Neutrophil (primary cell): Measurements from ENCODE around the gene RNU6-8.

Source experiments
- H3K27ac ChIP-seq: fragments of 200-600 bp; sonication (generic); 2 replicates; pipeline ENCODE4 v1.5.1; 2016; ENCODE audit warnings: mild to moderate bottlenecking, moderate library complexity
- H3K27me3 ChIP-seq: fragments of 200-600 bp; sonication (generic); 2 replicates; pipeline ENCODE4 v1.6.0; 2016; ENCODE audit warnings: mild to moderate bottlenecking
- H3K36me3 ChIP-seq: fragments of 200-600 bp; sonication (generic); 2 replicates; pipeline ENCODE4 v1.5.1; 2017
- H3K4me1 ChIP-seq, 2 experiments: fragments of 200-600 bp in 1 of 2; sonication (generic) in 1 of 2; 1 replicate in 1 of 2; 2 replicates in 1 of 2; pipeline versions ENCODE4 v1.5.1 to v1.6.1; 2013 to 2016; ENCODE audit warnings: low read depth in 1 of 2, low read length in 1 of 2, mild to moderate bottlenecking in 1 of 2, moderate library complexity in 1 of 2; ENCODE audit not compliant: control insufficient read depth in 1 of 2, insufficient read depth in 1 of 2
- H3K4me3 ChIP-seq, 2 experiments: fragments of 200-600 bp in 1 of 2; sonication (generic) in 1 of 2; 1 replicate in 1 of 2; 2 replicates in 1 of 2; pipeline ENCODE4 v1.5.1; 2013 to 2016; ENCODE audit warnings: low read depth in 1 of 2, low read length in 1 of 2, mild to moderate bottlenecking in 1 of 2, moderate library complexity in 1 of 2
- H3K9me3 ChIP-seq: fragments of 200-600 bp; sonication (generic); 2 replicates; pipeline ENCODE4 v1.5.1; 2016
- CTCF ChIP-seq: fragments of 200-600 bp; sonication (generic); IDR thresholded peaks from 2 replicates; pipeline ENCODE4 v1.5.1; 2016; ENCODE audit warnings: antibody characterized with exemption

RNU6-8 gene

GRCh38 chr14:32212833-32213232, 9.8 kb upstream of the RNU6-8 start:
- no peak for TF ChIP-seq CTCF
- H3K27ac ChIP-seq: no peak overlapping the region
- H3K4me3 ChIP-seq: no peak overlapping the region
- H3K4me1 ChIP-seq: no peaks in the 10 kb centered on the region
- H3K9me3 ChIP-seq: no peaks in the 10 kb centered on the region
- H3K27me3 ChIP-seq: peaks cover 10% of the 10 kb centered on the region
- no peaks in the 10 kb centered on the region for H3K36me3 ChIP-seq

- Histone ChIP-seq H3K4me1 (no peaks in the 10 kb centered on the region), H3K36me3 (no peaks in the 10 kb centered on the region), H3K9me3 (no peaks in the 10 kb centered on the region), H3K27me3 (peaks cover 28% of the 10 kb centered on the region), H3K4me3 (no peak overlapping the region), H3K27ac (no peak overlapping the region)
- no peak for TF ChIP-seq CTCF
These were observed 8.0 kb upstream of the RNU6-8 start for GRCh38 chr14:32211068-32211404.

GRCh38 chr14:32209471-32209870, 6.4 kb upstream of the RNU6-8 start:
- Histone ChIP-seq H3K9me3 (no peaks in the 10 kb centered on the region), H3K27me3 (peaks cover 44% of the 10 kb centered on the region), H3K36me3 (no peaks in the 10 kb centered on the region), H3K4me1 (no peaks in the 10 kb centered on the region), H3K4me3 (no peak overlapping the region), H3K27ac (no peak overlapping the region)
- no peak for TF ChIP-seq CTCF

GRCh38 chr14:32208490-32208889, 5.4 kb upstream of the RNU6-8 start:
- H3K27ac ChIP-seq: no peak overlapping the region
- TF ChIP-seq CTCF: no peak
- no peaks in the 10 kb centered on the region for H3K36me3 ChIP-seq
- no peaks in the 10 kb centered on the region for H3K9me3 ChIP-seq
- peaks cover 54% of the 10 kb centered on the region for H3K27me3 ChIP-seq
- H3K4me3 ChIP-seq: no peak overlapping the region
- H3K4me1 ChIP-seq: peaks cover 5 to 8% of the 10 kb centered on the region in 2 experiments

GRCh38 chr14:32206552-32206951, 3.5 kb upstream of the RNU6-8 start:
- Histone ChIP-seq H3K4me1 (peaks cover 25 to 27% of the 10 kb centered on the region in 2 experiments), H3K4me3 (no peak overlapping the region), H3K9me3 (no peaks in the 10 kb centered on the region), H3K27me3 (peaks cover 73% of the 10 kb centered on the region), H3K27ac (no peak overlapping the region), H3K36me3 (no peaks in the 10 kb centered on the region)
- no peak for TF ChIP-seq CTCF

GRCh38 chr14:32205984-32206383, 2.9 kb upstream of the RNU6-8 start:
- Histone ChIP-seq H3K27me3 (peaks cover 75% of the 10 kb centered on the region), H3K4me3 (no peak overlapping the region), H3K9me3 (no peaks in the 10 kb centered on the region), H3K4me1 (peaks cover 30 to 33% of the 10 kb centered on the region in 2 experiments), H3K36me3 (no peaks in the 10 kb centered on the region), H3K27ac (no peak overlapping the region)
- TF ChIP-seq CTCF: no peak
